GM21447 (cell line): Measurements from ENCODE around the gene GOSR1.
"Not testable (repeated sequence)": the region's sequence is repeated elsewhere in the genome, so short reads cannot be mapped to it uniquely, and the experiment has no call there.

Experiments
- ATAC-seq: cut with Tn5 transposase; IDR thresholded peaks from one replicate; pipeline ENCODE4 v1.9.1; 2021; ENCODE audit not compliant: unreplicated experiment

The GOSR1 gene

DNA sequence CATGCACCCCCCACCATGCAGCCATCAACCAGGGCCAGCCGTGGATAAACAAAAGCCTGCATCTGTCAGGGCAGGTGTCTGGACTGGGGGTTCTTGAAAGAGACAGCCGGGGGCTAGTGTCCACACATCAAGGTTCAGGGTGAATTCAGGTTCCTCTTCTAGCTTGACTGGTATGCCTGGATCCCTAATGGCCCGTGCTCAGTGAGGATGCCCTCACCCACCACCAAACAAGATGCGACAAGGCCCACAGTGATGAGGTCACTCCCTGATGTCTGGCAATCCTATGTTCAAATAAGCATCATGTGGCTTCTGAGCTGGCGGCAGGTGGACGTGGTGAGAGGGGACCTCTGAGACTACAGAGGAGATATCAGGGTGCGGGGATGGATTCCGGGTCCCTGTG lies 64.6 kb downstream of the GOSR1 start:
- ATAC-seq, result no peak

DNA sequence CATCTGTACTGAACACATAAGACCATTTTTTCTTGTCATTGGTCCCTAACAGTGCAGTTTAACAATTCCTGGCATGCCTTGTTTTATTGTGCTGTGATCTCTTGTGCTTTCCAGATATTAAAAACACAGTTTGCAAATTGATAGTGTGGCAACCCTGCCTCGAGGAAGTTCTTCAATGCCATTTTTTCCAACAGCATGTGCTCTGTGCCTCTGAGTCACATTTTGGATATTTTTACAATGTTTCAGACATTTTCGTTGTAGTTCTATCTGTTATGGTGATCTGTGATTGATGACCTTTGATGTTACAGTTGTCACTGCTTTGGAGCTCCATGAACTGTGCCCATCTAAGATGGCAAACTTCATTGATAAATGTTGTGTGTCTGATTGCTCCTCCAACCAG lies 66.2 kb downstream of the GOSR1 start:
- no peak for ATAC-seq

- ATAC-seq, result no peak
Observed at GRCh38 chr17:30545024-30545423, 67.8 kb downstream of the GOSR1 start.

DNA sequence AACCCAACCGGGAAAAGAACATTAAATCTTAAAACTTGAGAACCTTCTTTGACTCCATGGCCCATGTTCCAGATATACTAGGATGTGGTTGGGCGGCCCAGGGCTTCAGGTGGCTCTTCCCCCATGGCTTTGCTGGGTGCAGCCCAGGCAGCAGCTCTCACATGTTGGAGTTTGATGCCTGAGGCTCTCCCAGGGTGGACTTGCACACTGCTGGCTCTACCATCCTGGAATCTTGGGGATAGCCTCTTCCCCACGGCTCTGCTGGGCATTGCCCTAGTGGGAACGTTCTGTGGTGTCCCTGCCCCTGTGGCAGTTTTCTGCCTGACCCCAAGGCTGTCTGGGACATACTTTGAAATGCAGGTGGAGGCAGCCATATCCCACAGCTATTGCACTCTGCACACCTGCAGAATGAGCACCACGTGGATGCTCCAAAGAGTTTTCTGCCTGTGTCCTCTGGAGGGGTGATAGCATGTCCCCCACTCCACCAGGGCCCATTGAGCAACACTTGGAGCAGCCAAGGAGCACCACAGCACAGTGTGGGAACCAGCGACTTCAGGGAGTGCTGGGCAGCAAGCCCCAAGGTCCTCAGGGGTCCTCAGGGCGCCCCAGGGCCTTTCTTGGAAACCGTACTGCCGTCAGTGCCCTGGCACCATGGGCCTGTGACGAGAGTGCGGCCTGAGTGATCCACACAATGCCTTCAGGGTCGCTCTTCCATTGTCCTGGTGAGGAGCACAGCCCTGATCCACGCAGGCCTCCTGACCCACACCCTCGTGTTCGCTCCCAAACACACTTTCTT lies 70.8 kb downstream of the GOSR1 start:
- no peak for ATAC-seq

DNA sequence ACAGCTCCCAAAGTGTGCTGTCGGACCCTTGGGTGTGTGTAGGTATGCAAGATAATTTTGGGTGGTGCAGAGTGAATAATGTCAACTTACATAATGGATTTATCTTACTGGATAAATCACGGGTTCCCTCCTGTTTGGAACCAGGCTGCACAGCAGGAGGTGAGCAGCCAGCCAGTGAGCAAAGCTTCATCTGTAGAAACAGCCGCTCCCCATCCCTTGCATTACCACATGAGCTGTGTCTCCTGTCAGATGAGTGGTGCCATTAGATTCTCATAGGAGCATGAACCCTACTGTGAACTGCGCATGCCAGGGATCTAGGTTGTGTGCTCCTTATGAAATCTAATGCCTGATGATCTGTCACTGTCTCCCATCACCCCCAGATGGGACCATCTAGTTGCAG lies 72.0 kb downstream of the GOSR1 start:
- not testable (repeated sequence) for ATAC-seq

DNA sequence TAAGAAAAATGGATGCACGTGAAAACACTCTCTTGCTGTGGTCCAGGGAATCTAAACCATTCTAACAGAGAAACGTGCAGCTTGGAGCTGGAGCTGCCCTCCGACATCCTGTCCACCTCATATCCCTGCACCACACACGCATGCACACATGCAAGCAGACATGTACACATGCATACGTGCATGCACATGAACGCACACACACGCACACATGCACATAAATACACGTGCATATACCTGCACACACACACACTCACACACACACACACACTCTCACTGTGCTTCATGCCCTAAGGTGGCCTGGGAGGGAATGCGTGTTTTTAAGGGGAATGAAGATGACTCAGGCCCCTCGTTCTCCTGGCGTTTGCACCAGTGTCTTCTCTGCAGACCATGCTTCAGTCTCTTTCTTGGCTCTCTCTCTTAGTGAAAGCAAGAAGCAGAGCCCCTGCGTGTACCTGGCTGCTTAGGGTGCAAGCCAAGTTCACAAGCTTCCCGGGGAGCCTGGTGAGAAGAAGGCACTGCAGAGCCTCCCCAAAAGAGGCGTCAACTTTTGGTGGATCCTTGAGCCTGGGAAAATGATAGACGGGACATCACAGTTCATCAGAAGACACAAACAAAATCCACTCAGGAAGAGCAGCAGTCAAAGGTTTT lies 72.8 kb downstream of the GOSR1 start:
- no peak for ATAC-seq

- peak; percentile 87 for ATAC-seq
Observed at GRCh38 chr17:30550512-30551273, 73.5 kb downstream of the GOSR1 start.

DNA sequence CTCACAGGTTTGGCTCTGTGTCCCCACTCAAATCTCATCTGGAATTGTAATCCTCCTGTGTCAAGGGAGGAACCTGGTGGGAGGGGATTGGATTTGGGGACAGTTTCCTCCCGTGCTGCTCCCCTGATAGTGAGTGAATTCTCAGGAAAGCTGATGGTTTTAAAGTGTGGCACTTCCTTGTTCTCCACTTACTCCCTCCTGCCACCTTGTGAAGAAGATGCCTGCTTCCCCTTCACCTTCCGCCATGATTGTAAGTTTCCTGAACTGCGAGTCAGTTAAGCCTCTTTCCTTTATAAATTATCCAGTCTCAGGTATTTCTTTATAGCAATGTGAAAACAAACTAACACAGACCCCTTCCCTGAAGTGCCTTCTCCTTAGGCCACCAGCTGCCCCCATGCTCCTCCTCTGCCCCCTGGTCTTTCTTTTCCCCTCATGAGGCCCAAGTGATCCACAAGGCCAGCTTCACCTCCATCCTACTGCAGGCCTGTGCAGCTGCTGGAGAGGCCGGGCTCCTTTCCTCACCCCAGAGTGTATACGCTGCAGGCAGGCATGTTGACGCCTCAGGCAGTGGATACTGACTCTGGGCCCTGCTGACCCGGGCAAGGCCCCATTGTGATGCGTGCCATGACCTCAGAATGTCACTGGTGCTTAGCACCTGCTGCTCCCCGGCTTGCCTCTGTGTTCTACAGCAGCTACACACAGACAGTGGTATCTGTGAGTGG lies 74.2 kb downstream of the GOSR1 start:
- not testable (repeated sequence) for ATAC-seq

DNA sequence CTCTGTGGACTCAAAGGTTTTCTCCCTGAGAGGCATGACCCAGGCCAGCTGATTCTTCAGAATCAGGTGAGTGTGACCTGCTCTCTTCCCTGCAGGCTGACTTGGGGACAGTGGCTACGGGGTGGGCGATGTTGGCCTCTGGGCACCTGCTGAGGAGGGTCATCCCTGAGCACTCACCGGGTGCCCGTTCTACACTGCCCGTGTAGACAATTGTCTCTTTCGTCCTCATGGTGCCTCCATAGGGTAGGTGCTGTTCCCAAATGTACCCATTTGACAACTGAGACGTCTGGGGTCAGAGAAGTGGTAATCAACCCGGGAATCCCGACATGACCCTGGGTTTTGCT lies 74.8 kb downstream of the GOSR1 start:
- ATAC-seq, result no peak

DNA sequence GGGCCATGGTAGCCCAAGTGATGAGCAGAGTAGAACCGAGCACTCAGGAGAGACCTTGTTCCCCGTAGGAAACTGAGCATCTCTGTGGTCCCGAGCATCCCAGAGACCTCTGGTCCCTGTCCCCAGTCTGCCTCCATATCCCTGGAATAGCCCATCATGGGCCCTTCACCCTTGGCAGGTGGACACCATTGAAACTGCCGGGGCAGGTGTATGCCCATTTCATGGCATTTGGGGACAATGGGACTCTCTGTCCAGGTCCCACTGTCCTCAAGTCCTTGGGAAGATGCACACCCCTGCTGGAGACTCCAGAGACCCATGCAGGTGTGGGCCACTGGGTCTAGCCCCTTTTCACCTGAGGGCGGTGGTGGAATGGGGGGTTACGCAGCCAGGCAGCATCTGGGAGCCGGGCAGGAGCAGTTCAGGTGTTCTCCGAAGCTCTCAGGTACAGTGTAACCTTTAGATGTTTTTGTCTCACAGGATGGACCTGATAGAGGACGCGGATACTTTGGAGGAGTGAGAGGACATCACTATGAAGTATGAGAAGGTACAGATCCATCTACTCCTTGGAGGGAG lies 75.9 kb downstream of the GOSR1 start:
- ATAC-seq, result no peak

GRCh38 chr17:30553823-30554440 lies 76.7 kb downstream of the GOSR1 start:
- ATAC-seq, result not testable (repeated sequence)

DNA sequence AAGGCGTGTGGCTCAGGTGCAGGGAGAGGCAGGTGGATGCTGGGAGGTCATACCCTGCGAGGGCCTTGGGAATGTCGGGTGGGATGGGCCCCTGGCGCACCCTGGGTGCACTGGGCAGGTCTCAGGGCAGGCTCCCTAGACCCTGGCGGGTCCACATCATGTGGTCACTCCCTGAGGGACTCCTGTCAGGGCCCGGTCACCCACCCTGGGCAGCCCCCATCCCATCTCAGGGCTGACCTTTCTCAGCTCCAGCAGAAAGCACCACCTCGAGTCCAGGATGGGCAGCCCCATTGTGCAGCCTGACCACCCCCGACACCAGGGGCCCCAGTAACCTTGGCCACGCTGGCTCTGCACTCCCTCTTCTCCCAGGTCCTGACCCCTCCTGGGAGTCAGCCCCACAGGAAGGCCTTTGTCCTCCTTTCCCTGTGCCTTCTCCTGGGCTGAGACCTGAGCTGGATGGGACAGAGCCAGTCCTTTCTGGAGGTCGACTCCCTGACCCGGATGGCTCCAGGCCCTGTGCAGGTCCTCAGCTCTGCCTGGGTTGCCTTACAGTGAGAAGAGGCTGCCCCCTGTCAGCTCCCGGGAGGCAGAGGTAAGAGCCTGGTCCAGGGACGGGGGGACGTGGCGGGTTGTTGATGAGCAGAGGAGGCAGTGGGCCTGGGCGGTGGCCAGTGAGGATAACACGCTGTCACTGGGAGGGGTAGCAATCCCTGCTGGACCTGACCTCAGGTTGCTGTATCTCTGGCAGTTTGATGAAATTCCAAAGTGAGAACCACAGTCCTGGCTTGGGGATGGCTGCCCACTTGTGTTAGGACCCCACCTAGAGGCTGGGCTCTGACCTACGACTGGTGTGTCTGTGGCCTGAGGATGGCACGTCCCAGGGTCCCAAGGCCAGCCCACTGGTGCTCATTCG lies 77.9 kb downstream of the GOSR1 start:
- ATAC-seq, result no peak

DNA sequence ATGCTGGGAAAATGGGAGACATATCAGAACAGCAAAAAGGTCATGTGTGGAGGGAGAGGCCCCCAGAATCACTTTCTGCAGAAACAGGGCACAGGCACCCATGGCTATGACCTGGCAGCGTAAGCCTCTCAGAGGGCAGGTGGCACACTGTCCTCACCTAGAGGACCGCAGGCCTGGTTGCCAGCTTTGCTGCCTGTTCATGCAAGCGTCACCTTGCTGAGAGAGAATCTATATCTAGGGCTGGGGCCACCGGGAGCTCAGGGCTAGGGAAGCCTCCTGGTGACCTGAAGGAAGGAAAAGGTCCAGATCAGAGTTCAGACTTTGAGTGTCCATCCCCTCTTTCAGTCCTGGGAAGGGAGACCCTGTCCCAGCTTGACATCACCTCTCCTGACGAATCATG lies 78.7 kb downstream of the GOSR1 start:
- no peak for ATAC-seq

DNA sequence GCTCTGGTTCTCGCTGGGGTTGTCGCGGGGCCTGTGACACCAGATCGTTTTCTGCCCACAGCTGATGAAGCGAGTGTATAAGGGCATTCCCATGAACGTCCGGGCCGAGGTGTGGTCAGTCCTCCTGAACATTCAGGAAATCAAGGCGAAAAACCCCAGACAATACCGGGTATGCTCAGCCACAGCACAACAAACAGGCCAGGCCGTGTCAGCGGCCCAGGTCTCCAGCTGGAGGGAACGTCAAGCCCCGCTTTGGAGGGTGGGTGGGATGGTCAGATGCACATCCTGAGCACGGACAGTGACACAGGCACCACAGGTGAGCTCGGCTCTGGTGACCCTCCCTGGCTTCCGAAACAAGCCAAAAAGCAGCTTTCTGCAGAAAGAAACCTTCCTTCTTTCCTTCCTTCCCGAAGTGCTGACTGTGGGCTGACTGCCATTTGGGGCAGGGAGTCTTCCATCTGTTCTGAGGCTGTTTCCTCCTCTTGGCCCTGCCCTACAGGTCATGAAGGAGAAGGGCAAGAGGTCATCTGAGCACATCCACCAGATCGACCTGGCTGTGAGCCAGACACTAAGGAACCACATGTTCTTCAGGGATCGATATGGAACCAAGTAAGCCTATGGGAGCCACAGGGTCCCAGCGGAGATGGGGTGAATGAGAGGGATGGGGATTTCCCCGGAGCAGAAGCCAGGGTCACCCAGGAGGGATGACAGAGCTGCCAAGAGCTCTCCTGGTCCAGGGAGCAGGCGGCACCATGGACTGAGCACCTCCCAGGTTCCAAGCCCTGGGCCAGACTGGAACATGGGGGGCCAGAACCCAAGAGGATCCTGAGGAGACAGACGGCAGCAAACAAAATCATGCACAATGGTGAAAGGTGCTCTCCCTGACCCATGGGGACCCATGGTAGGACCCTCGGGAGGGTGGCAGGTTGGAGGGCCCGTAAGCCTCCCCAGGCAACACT lies 79.4 kb downstream of the GOSR1 start:
- ATAC-seq, result no peak

DNA sequence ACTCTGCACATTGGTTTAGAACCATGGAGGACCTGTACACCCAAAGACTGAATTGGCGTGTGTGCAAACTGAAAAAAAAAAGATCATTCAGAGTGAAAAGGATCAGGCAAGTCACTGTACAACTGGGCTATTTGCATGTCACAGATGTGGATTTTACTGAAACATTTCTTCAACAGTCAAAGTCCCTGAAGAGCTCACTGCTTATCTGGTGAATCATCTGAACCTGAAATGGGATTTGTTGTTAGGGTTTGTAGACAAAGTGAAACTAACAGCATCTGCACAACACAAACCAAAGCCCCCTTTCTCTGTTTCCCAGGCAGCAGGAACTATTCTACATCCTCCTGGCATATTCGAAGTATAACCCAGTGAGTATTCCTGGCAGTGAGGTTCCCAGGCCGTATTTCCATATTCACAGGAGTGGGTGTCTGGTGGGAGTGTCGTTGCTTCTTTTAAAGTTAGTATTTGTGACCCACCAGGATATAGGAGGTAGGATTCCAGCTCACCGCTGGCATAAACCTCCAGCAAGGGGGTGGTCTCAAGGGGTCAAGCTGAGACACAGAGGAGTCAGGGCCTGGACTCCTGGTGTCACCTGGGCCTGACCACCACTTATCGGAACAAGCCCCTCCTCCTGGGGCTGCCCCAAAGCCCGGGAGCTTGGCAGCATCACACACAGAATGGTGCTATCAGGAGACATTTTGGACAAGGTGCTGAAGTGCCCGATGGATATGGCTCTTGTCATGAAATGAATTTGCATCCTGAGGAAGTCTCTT lies 80.9 kb downstream of the GOSR1 start:
- ATAC-seq, result no peak

- no peak for ATAC-seq
Observed at GRCh38 chr17:30558686-30559545, 81.7 kb downstream of the GOSR1 start.

DNA sequence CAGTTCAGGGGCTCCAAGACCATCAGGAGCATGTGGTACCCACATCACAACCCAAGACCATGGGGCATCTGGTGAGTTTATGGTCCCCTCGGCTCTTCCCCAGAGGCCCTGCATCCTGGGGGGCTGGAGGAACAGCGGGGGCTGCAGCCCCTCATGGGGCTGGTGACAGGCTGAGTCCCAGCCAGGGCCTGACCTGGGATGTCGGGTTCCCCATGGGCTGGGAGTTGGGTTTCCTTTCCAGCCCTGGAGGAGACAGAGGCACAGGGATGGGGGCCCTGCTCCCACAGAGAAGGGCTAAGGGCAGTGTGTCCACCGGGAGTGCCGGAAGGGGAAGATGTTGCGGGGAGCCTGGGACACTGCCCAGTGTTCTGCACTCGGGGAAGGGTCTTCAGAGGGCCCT lies 82.4 kb downstream of the GOSR1 start:
- ATAC-seq, result no peak
